Anterior cingulate cortex (tissue), 58 donors: ENCODE data around the gene ERVFRD-1.
A peak's percentile ranks its signal among the peaks of the same experiment; 100 is the strongest.
"Not testable (repeated sequence)": the region's sequence is repeated elsewhere in the genome, so short reads cannot be mapped to it uniquely, and the experiment has no call there.

Experiments
- DNase-seq, 58 donors: peaks; one replicate each; lab custom pipeline; 2025; lab: John Stamatoyannopoulos, UW

ERVFRD-1 gene

DNA sequence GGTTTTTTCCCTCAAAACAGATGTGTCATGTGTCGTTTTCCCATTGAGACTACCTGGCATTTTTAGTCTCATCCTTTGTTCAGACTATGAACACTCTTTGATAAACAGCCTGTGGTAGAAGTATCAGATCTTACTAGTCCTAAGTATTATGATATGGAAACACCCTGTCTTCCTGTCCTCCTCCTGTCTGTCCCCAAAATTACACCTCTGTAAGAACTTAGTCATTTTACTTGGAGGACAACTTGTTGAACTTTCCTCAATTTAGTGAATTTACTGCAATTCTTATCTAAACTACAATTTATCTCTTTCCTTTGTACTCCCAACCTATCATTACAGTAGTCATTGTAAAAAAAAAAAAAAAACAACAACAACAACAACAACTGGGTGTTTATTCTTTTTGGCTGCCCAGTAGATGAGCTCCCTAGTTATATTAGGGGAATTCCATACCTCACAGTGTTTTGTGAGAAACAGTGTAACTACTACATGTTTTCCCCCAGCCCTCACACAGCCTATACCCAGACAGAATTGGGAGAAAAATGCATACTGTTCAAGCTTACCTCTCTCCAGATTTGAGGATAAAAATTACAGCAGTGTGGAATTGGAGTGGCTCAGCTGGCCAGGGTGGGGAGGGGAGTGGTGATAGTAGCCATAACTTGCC is 18.5 kb upstream of the ERVFRD-1 start:
- DNase-seq: no peak

DNA sequence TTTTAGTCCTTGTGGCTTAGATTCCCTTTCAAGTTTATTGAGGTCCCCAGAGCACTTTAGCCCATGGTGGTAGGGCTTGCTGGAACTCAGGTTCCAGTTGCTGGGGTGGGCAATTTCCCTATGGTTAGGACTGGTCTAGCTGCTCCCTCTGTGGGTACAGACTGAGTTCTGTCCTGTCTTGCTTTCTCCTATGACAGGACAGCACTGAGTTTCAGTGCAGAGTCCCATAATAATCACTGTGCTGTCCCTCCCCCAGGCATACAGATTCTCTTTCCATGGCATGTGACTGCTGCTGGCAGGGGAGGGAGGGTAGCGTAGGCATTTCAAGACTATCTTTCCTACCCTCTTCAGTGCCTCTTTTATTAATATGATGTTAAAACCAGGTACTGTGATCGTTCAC is 17.1 kb upstream of the ERVFRD-1 start:
- DNase-seq: peak in 7 of 58 donors; percentile 3 to 21 (median 4)

DNA sequence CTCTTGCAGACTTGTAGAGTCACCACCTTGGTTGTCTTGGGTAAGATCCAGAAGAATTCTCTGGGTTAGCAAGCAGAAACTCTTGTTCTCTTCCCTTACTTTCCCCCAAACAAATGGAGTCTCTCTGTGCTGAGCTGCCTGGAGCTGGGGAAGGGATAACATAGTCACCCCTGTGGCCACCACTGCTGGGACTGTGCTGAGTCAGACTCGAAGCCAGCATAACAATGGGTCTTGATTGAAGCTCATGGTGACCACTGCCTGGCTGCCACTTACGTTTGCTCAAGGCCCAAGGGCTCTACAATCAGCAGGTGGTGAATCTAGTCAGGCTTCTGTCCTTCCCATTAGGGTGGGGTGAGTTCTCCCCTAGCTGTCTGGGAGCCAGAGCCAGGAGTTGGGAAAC is 15.4 kb upstream of the ERVFRD-1 start:
- peak in 3 of 58 donors; percentile 3 to 8 (median 7) for DNase-seq

DNA sequence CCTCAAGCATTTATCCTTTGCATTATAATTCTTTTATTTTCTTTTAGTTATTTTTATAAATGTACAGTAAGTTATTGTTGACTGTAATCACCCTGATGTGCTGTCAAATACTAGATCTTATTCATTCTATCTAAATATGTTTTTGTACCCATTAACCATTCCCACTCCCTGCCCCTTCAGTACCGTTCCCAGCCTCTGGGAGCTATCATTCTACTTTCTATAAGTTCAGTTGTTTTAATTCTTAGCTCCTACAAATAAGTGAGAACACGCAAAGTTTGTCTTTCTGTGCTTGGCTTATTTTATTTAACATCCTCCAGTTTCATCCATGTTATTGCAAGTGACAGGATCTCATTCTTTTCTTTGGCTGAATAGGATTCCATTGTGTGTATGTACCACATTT is 12.5 kb upstream of the ERVFRD-1 start:
- no peak for DNase-seq

DNA sequence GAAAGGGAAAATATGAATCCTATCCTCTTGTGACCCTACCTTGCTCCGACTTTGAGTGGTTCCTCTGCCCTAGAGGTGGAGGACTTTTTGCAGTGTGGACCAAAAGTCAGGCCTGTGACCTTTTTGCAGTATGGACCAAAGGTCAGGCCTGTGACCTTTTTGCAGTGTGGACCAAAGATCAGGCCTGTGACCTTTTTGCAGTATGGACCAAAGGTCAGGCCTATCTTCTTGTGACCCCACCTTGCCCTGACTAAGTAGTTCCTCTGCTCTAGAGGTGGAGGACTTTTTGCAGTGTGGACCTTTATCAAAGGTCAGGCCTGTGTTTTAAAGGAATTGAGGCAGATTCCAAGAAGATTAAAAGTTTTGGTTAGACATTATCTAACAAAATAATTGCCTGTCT is 10.9 kb upstream of the ERVFRD-1 start:
- DNase-seq: no peak

DNA sequence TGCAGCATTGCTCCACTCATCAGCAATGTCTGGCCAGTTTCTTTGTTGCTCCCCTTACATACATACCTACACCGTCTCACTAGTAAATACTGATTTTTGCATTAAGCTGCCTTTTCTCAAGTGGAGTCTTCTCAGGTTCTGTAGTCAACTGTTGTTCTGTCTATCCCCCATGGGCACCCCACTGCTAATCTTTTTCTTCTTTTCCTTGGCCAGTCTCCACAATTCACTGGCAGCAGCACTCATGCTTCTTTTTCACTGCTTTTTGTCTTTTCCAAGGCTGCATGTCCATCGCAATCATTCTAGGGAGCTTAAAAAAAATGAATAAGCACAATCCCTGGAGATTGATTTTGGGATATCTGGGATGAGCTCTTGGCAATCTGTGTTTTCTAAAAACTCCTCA is 10.3 kb upstream of the ERVFRD-1 start:
- no peak for DNase-seq

DNA sequence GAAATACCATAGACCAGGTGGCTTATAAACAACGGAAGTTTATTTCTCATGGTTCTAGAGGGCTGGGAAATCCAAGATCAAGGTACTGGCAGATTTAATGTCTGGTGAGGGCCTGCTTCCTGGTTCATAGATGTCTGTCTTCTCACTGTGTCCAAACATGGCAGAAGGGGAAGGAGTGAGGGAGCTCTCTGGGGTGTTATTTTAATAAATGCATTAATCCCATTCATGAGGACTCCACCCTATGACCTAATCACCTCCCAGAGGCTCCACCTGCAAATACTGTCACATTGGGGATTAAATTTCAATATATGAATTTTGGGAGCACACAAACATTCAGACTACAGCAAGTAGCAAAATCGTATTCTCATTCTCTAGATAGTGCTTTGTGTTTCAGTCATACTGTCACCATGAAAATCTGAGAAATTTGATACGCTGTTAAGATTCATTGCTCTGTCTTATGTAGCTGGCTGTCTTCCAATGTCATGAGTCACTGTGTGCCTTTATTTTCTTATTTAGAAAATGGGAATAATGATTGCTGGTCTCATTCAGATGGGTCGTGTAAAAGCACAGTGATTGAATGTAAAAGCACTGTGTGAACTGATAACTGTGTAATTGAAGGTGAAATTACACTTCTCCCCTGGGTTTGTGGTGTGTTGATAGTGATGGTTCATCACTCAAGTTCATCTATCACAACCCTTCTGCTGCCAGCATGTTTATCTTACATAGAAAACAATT is 8.9 kb upstream of the ERVFRD-1 start:
- no peak for DNase-seq

DNA sequence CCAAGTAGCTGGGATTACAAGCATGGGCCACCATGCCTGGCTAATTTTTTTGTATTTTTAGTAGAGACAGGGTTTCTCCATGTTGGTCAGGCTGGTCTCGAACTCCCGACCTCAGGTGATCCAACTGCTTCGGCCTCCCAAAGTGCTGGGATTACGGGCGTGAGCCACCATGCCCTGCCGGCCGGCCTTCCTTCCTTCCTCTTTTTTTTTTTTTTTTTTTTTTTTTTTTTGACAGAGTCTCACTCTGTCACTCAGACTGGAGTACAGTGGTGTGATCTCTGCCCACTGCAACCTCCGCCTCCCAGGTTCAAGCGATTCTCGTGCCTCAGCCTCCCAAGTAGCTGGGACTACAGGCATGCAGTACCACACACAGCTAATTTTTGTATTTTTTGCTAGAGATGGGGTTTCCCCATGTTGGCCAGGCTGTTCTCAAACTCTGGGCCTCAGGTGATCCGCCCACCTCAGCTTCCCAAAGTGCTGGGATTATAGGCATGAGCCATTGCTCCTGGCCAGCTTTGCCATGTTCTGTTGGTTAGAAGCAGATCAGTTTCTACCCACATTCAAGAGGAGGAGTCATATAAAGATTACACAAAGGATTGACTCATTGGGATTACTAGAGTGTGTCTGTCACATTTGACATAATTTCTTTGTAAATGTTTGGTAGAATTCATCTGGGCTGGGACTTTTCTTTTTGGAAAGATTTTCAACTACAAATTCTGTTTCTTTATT is 4.4 kb upstream of the ERVFRD-1 start:
- DNase-seq: not testable (repeated sequence)

DNA sequence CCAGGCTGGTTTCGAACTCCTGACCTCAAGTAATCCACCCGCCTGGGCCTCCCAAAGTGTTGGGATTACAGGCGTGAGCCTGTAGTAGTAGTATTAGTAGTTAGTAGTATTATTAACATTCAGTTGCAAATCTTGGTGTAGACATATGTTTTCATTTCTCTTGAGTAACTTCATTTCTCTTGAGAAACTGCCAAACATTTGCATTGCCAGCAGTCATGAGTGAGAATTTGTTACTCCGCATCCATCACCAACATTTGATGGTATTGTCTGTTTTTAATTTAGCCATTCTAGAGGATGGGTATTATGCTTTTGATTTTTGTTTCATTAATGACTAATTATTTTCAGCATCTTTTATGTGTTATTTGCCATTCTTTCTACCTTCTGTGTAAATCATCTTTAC is 1.5 kb upstream of the ERVFRD-1 start:
- DNase-seq: no peak

DNA sequence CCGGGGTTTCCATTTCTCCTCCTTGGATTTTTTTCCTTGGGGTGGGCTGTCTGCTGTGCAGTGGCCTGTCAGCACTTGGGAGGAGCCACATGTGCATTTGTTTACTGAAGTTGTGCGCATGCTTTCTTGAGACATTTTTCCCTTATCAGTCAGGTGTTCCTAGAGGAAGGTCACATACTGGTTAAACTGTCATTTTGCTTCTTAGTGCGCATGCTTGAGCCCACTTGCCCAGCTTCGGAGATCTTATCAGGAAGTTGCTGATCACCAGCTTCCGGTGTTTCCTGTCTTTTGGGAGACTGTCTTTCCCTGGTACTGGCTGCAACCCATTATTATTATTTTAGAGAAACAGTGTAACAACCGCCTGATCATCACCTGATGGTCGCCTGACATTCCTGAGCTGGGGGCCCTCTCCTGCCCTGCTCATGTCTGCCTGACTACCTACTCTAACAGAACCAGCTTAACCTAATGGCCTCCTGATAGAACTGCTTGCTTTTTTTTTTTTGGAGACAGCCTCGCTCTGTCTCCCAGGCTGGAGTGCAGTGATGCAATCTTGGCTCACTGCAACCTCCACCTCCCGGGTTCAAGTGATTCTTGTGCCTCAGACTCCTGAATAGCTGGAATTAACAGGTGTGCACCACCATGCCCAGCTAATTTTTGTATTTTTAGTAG is 378 bp upstream of the ERVFRD-1 start:
- no peak for DNase-seq

DNA sequence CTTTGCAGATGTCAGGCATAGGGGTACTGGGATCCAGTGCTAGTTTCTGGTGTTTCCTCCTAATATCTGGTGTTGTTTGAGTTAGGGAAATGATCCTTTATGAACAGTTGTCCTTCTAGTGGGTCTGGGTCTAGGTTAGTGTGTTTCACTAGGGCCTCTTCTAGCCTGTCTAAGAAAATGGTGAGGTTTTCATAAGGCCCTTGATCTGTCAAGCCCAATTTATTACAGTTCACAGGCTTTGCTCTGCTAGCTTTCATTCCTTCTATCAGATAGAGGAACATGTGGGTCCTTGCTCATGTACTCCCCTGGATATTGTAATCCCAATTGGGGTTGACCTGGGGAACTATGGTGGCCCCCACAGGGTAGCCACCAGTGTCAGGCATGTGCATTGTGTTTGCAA is 2.8 kb downstream of the ERVFRD-1 start:
- DNase-seq: no peak

DNA sequence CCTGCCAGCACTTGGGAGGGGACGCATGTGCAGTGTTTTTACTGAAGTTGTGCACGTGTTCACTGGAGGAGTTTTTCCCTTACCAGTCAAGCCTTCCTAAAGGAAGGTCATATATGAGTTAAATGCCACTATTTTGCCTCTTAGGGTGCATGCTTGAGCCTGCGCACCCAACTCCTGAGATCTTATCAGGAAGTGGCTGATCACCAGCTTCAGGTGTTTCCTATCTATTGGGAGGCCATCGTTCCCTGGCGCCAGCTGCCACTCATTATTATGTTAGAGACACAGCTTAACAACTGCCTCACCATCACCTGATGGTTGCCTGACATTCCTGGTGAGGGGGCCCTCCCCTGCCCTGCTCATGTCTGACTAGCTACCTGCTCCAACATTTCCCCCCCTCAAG is 8.5 kb downstream of the ERVFRD-1 start:
- no peak for DNase-seq

DNA sequence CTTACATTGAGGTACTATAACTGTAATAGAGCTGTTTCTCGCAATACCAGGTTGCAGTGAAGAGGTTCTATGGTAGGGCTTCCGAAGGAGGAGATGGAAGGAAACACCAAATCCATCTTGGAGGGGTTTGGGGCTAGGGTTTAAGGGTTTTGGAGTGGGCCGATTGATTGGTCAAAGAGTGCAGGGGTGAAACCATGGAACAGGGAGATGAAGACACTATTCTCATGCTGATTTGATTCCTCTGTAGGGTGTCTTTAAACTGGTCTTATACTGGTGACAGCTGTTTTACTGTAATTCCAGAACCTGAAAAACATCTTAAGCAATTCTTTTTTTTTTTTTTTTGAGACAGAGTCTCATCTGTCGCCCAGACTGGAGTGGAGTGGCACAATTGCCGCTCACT is 10.1 kb downstream of the ERVFRD-1 start:
- DNase-seq: no peak

DNA sequence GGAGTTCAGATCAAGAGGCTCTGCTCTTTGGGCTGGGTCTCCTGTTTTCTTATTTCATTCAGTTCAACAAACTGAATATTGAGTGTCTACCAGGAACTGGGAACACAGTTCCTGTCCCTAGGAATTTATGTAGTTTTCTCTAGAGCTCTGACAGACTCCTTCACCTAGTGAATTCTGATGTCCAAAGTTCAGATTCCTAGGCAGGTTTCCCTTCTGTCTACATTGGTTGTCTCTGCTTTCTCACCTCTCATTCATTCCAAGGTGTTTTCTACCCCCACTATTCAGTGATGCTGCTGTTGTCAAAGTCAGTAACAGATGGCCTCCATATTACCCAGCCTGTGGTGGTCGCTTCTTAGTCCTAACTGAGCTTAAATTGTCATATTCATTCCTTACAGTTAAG is 13.5 kb downstream of the ERVFRD-1 start:
- no peak for DNase-seq

DNA sequence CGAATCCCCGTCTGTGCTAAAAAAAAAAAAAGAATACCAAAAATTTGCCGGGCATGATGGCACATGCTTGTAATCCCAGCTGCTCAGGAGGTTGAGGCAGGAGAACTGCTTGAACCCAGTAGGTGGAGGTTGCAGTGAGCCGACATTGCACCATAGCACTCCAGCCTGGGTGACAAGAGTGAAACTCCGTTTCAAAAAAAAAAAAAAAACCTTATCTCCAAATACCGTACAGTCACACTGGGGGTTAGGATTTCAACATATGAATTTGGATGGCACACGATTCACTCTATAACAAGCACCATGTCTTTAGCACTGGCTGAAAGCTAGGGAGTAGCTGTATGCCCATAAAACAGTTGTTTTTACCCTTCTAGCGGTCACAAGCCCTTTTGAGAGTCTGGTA is 14.0 kb downstream of the ERVFRD-1 start:
- no peak for DNase-seq

DNA sequence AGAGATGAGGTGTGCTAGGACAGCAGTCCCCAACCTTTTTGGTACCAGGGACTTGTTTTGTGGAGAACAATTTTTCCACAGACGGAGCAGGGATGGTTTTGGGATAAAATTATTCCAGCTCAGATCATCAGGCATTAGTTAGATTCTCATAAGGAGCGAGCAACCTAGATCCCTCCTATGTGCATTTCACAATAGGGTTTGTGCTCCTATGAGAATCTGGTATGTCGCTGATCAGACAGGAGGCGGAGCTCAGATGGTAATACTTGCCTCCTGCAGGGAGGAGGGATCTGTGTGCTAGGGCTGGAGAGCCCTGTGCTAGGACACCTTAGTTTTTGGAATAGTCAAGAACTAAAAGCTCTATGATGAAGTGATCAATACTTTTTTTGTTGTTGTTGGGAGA is 15.4 kb downstream of the ERVFRD-1 start:
- peak in 2 of 58 donors; percentile 10 to 11 for DNase-seq

DNA sequence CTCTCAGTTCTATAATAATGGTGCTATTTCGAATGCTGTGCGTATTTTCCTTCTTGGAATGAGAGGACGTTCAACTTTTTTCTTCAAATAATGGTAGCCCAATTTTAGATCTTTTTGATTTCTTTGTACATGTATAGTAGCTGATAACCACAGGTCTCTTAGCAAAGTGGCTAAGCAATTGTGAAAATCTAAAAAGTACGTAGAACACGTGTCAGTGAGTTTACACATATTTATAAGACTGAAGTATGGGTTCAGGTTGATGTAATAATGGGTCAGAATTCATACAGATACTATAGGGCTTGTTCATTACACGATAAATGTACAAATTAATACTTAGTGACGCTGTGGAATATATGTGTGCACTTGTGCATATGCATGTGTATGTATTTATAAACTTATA is 16.6 kb downstream of the ERVFRD-1 start:
- DNase-seq: no peak

DNA sequence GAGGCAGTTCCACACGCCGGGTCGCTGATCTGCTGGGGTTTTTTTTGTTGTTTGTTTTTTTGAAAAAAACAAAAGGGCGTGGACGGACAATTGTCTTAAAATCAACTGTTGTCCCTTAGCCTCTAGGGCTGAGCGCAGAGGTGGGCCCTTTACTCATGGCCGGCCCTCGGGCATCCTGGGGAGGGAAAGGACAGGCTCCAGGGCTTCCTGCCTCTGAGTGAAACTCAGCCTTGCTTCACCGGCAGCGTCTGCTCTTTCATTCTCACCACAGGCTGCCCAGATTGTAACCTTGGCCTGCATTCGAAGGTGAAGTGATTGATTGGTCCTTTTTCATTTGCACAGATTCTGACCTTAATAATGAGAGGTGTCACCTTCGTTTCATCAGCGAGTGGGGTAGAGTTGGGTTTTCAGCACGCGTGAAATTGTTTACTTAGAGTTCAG is 17.1 kb downstream of the ERVFRD-1 start:
- DNase-seq: peak in 38 of 58 donors; percentile 4 to 67 (median 33)

DNA sequence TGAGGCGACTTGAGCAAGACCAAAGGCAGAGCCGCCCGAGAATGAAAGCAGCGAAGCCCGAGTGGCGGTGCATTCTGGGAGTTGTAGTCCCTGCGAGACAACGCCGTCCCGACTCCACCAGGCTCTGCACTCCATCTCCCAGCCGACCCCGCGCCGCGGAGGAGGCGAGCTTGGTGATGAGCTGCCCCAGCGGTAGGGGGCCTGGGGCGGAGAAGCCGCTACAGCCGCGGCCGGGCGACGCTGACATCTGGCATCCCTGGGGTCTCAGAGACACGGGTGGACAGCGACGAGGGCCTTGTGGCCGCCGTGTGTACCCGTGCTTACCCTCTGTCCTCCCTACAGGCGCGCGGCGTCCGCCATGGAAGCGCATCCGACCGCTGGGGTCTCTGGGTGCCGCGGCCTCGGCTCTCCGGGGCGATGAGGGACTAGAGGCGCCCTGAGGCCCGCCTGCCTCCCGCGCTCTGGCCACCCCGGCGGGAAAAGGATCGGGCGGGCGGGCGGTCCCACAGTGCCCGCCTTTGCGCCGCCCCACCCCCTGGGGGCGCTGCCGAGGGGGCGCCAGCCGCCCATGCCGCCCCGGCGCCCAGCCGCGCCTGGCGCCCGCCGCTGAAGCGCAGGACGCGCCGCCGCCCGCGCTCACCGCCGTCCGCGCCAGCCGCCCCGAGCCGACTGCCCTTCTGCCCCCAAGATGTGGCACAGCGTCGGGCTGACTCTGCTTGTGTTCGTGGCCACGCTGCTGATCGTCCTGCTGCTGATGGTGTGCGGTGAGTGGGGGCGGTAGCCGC is 17.7 kb downstream of the ERVFRD-1 start, which contains the start of gene SMIM13:
Gene SMIM13, plus strand, starts transcription at position 209 of the 785 bp plus-strand sequence. Its CDS starts 480 bp downstream, at position 689.
- DNase-seq: peak; percentile 81 to 99 (median 96)

DNA sequence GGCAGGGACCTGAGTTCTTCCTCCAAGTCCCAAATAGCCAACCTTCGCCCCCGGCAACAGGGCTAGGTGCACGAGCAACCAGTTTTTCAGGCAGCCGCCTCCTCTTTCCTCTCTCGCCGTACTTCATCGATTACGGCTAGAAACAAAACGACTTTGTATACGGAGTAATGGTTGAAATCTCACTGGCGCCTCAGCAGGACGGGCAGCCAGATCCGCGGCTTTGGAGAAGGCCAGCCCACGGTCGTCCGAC is 18.2 kb downstream of the ERVFRD-1 start:
- DNase-seq: no peak
